Activated naive CD8-positive, alpha-beta T cell treated with anti-CD3 and anti-CD28 coated beads, Interleukin-2, amount 10 ng/mL, durations not matched to agents 7 days and 5 days (primary cell): ENCODE data around the gene GALR3. TPM values are rescaled to one million over a fixed set of nuclear protein-coding genes. Genes with fewer than 3 reads are reported as not detected.
A peak's percentile ranks its signal among the peaks of the same experiment; 100 is the strongest.

ENCODE experiments used
- ATAC-seq: fragments of 150-1000 bp; cut with Tn5 transposase; one replicate; pipeline ENCODE4 v1.10.0; 2021; ENCODE audit warnings: low read depth, moderate library complexity
- POLR2A ChIA-PET: fragments of 350-600 bp; sonication (Branson Sonifier 250); formaldehyde crosslinking; loops from one replicate; lab custom pipeline; 2021; ENCODE audit warnings: antibody characterized with exemption; lab: Charles Lee
- DNase-seq: peaks from one replicate; pipeline ENCODE4 v3.0.0; 2021
- H3K27ac Mint-ChIP-seq: one replicate; pipeline ENCODE4 v1.8.0; 2022; ENCODE audit warnings: mild to moderate bottlenecking, mixed read lengths
- H3K27me3 Mint-ChIP-seq: one replicate; pipeline ENCODE4 v1.8.0; 2022; ENCODE audit warnings: mild to moderate bottlenecking, moderate library complexity, mixed read lengths
- H3K36me3 Mint-ChIP-seq: one replicate; pipeline ENCODE4 v1.8.0; 2021; ENCODE audit warnings: mild to moderate bottlenecking, mixed read lengths
- H3K4me1 Mint-ChIP-seq: one replicate; pipeline ENCODE4 v1.8.0; 2021; ENCODE audit warnings: mixed read lengths
- H3K4me3 Mint-ChIP-seq: one replicate; pipeline ENCODE4 v1.8.0; 2022; ENCODE audit warnings: mild to moderate bottlenecking, moderate library complexity, mixed read lengths
- H3K9me3 Mint-ChIP-seq: one replicate; pipeline ENCODE4 v1.8.0; 2021; ENCODE audit warnings: mixed read lengths
- total RNA-seq, 2 experiments: library from RNA; stranded (reverse); gene quantifications; one replicate each; pipeline ENCODE4 v1.2.3, GENCODE V29; 2021

GALR3 gene
- total RNA-seq, 2 experiments from 2014 or later: not detected

DNA sequence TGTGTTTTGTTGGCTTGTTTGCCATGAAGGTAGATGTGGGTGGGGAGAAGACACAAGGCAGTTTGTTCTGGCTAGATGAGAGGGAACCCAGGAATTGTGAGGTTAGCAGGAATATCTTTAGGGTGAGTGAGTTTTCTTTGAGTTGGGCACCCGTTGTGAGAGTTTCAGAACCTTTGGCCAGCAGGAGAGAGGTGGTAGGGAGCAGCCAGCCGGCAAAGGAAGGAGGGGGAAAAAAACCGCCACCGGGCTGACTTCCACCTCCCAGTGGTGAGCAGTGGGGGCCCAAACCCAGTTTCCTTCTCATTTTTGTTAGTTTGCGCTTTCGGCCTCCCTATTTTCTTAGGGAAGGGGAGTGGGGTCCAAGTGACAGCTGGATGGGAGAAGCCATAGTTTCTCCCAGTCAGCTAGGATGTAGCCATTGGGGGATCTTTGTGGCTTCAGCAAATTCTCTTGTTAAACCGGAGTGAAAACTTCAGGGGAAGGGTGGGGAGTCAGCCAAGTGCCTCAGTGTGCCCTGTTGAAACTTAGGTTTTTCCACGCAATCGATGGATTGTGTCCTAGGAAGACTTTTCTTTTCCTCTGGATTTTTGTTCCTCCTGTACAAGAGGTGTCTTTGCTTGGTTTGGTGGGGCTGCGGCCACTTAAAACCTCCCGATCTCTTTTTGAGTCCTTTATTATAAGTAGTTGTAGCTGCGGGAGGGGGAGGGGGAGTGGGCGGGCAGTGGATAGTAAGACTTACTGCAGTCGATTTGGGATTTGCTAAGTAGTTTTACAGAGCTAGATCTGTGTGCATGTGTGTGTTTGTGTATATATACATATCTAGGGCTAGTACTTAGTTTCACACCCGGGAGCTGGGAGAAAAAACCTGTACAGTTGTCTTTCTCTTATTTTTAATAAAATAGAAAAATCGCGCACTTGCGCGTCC lies 16.5 kb upstream of the GALR3 start:
- no peaks in the 10 kb centered on the region for H3K9me3 Mint-ChIP-seq
- H3K27ac Mint-ChIP-seq: no peak overlapping the region
- ATAC-seq (no peak), DNase-seq (no peak)
- peaks cover 54% of the 10 kb centered on the region for H3K27me3 Mint-ChIP-seq
- peaks cover 28% of the 10 kb centered on the region for H3K4me1 Mint-ChIP-seq
- POLR2A ChIA-PET: interaction anchor here (0.7 to 2.5 kb wide), 9 partner anchors 18 to 638 kb away, joined by 3 to 9 read pairs (median 4); partner anchors contain the start of genes ANKRD54, GGA1, MICALL1 and PDXP
- peak overlapping the region; percentile 75 for H3K4me3 Mint-ChIP-seq
- H3K36me3 Mint-ChIP-seq: no peaks in the 10 kb centered on the region

DNA sequence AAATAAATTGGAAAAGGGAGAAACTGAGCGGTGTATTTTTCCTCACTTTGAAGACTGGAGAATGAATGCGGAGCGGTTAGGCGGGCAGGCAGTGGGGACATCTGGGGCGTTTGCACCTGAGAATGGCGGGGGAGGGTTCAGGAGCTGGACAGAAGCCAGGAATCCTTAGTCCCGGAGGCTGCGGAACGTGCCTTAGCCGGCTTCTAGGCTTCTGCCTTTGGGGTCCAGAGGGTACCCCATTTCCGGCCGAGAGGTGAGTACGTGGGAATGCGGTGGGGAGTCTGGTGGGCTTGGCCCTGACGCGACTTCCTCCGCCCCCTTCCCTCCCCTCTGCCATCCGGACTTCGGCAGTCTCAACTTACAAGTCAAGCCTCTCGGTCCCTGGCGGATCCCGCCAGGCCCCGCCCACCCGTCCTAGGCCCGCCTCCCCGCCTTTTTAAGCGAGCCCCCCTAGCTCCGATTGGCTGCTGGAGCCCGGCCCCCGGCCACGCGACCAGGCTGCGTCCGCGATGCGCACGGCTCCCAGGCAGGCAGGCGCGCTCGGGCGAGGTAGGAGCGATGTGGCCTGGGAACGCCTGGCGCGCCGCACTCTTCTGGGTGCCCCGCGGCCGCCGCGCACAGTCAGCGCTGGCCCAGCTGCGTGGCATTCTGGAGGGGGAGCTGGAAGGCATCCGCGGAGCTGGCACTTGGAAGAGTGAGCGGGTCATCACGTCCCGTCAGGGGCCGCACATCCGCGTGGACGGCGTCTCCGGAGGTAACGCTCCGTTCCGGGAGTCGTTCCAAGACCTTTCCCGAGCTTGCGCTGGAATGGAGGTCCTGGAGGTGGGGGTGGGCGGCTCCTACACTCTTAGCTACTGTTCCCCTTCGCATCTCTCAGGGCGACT lies 15.5 kb upstream of the GALR3 start, which contains the start of gene GCAT:
GCAT (plus strand) TSS at position 525 of the 884 bp plus-strand sequence; CDS start at position 559, 34 bp downstream.
- Mint-ChIP-seq H3K27ac (no peak within 1 kb of the TSS), H3K4me3 (peak within 1 kb of the TSS; percentile 75), H3K9me3 (no peaks in the 10 kb centered on the region), H3K36me3 (no peaks in the 10 kb centered on the region), H3K27me3 (peaks cover 55% of the 10 kb centered on the region), H3K4me1 (peaks cover 25% of the 10 kb centered on the region)
- POLR2A ChIA-PET: interaction anchor here (0.7 to 2.5 kb wide), 11 partner anchors 10 to 639 kb away, joined by 3 to 9 read pairs (median 4); partner anchors contain the start of genes ANKRD54, GGA1, PDXP and RAC2
- DNase-seq (peak; percentile 92), ATAC-seq (peak; percentile 96)

DNA sequence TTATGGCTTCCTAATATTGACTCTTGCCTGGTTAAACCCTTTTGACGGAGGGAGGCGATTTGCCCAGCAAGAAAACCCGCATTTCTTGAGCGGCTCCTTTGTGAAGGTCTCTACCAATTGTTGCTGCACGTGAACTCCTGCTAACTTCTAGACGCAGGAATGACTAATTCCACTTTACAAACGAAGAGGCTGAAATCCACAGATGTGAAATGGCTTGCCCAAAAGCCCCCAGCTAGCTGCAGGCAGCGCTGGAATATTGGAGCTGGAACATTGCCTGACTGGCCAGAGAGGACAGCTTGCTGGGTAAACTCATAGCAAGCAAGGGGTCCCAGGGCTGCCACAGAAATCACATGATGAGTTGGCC lies 14.9 kb upstream of the GALR3 start:
- Mint-ChIP-seq H3K4me3 (peak overlapping the region; percentile 75), H3K36me3 (no peaks in the 10 kb centered on the region), H3K9me3 (no peaks in the 10 kb centered on the region), H3K27ac (no peak overlapping the region), H3K4me1 (peaks cover 19% of the 10 kb centered on the region), H3K27me3 (peaks cover 49% of the 10 kb centered on the region)
- DNase-seq (no peak), ATAC-seq (no peak)
- POLR2A ChIA-PET: interaction anchor here (1.0 to 2.5 kb wide), 6 partner anchors 9 to 199 kb away, joined by 3 to 9 read pairs (median 4); partner anchors contain the start of genes ANKRD54 and GGA1

DNA sequence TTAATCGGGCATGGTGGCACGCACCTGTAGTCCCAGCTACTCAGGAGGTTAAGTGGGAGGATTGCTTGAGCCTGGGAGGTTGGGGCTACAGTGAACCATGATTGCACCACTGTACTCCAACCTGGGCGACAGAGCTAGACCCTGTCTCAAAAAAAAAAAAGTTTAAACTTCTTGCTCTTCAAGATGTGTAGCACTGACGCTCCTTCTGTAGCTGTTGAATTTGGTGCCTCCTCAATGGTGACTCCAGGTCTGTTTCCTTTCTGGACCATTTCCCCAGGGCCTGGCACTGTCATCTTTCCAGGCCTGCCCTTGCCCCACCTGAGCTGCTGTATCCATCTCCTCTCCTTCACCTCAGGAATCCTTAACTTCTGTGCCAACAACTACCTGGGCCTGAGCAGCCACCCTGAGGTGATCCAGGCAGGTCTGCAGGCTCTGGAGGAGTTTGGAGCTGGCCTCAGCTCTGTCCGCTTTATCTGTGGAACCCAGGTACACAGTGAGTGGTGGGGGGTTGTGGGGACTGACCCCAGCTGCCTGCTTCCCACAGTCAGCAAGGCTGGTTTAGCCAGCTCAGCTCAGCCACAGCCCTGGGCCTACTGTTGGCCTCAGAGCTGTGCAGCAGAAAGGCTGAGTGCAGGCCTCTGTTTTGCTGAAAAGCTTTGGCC lies 13.4 kb upstream of the GALR3 start:
- Mint-ChIP-seq H3K27me3 (peaks cover 38% of the 10 kb centered on the region), H3K9me3 (no peaks in the 10 kb centered on the region), H3K4me1 (peaks cover 17% of the 10 kb centered on the region), H3K36me3 (no peaks in the 10 kb centered on the region), H3K4me3 (peak overlapping the region; percentile 35), H3K27ac (no peak overlapping the region)
- POLR2A ChIA-PET: interaction anchor here (0.7 to 2.5 kb wide), 5 partner anchors 28 to 151 kb away, joined by 3 to 9 read pairs (median 4); partner anchors contain the start of genes ANKRD54 and PDXP
- ATAC-seq: no peak
- DNase-seq: no peak

DNA sequence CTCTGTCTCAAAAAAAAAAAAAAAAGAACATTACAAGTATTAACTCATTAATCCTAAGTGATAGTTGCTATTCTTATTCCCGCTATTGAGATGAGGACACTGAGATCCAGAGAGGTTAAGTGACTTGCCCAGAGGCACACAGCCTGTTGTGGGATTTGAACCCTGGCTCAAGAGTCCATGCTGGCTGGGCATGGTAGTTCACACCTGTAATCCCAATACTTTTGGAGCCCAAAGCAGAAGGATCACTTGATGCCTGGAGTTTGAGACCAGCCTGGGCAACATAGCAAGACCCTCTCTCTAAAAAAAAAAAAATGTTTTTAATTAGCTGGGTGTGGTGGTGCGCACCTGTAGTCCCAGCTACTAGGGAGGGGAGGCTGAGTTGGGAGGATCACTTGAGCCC lies 11.3 kb upstream of the GALR3 start:
- no peak for DNase-seq
- Mint-ChIP-seq H3K4me3 (no peak overlapping the region), H3K4me1 (peaks cover 9% of the 10 kb centered on the region), H3K9me3 (no peaks in the 10 kb centered on the region), H3K27ac (no peak overlapping the region), H3K27me3 (peaks cover 23% of the 10 kb centered on the region), H3K36me3 (no peaks in the 10 kb centered on the region)
- ATAC-seq: no peak
- POLR2A ChIA-PET: no interaction called here

DNA sequence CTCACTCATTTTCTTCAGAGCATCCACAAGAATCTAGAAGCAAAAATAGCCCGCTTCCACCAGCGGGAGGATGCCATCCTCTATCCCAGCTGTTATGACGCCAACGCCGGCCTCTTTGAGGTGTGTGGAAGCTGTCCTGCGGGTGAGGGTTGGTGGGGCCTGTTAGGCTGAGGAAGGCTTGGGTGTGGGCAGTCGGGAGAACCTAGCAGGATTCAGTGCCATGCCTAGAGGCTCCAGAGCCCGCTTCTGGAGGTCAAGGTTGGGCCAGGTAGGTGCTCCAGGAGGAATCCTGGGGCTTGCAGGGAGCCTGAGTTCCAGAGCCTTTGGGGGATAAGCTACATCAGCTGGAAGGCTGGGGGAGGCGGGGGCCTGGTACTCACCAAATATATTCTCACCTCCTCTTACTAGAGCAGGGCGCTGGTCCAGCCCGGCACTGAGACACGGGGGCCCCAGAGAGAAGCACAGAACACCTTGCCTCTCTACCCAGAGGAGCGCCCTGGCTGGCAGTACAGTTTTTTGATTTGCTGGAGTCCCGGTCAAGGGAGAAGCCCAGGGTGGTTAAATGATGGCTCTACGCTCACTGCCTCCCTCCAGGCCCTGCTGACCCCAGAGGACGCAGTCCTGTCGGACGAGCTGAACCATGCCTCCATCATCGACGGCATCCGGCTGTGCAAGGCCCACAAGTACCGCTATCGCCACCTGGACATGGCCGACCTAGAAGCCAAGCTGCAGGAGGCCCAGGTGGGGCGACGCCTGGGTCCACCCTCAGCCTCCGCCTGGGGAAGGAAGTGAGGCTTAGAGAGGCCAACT lies 10.1 kb upstream of the GALR3 start:
- Mint-ChIP-seq H3K4me3 (no peak overlapping the region), H3K27ac (no peak overlapping the region), H3K4me1 (peaks cover 8% of the 10 kb centered on the region), H3K27me3 (peaks cover 17% of the 10 kb centered on the region), H3K9me3 (no peaks in the 10 kb centered on the region), H3K36me3 (no peaks in the 10 kb centered on the region)
- ATAC-seq (no peak), DNase-seq (no peak)
- POLR2A ChIA-PET: no interaction called here

DNA sequence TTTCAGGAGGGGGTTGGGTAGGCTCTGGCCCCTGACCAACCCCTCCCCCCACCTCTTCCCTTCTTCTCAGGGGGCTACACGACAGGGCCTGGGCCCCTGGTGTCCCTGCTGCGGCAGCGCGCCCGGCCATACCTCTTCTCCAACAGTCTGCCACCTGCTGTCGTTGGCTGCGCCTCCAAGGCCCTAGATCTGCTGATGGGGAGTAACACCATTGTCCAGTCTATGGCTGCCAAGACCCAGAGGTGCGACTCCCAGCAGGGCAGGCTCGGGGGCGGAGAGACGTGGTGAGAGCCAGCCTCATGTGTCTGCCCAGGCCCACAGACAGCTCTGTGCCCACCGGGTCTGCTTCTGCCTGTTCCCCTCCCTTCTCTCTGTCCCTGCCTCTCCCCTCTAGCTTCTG lies 7.6 kb upstream of the GALR3 start:
- Mint-ChIP-seq H3K36me3 (no peaks in the 10 kb centered on the region), H3K9me3 (no peaks in the 10 kb centered on the region), H3K27me3 (peaks cover 22% of the 10 kb centered on the region), H3K4me1 (peaks cover 8% of the 10 kb centered on the region), H3K4me3 (no peak overlapping the region), H3K27ac (no peak overlapping the region)
- DNase-seq (no peak), ATAC-seq (no peak)
- POLR2A ChIA-PET: no interaction called here

DNA sequence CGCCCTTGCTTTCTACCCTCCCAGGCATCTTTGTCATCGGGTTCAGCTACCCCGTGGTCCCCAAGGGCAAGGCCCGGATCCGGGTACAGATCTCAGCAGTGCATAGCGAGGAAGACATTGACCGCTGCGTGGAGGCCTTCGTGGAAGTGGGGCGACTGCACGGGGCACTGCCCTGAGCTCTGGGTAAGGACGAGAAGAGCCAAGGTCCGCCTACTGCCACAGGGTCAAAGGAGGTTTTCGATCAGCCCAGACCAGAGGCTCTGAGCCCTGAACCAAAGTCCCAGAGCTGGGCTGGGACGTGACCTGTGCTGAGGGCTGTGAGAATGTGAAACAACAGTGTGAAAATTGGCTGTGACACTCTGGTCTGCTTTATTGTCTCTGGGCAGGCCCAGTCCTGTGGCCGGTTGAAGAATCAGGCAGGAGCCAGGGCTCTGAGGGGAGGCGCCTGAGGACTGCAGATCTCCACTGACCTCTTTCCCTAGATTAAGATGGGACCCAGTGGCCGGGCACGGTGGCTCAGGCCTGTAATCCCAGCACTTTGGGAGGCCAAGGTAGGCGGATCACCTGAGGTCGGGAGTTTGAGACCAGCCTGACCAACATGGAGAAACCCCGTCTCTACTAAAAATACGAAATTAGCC lies 6.5 kb upstream of the GALR3 start:
- peaks cover 8% of the 10 kb centered on the region for H3K4me1 Mint-ChIP-seq
- POLR2A ChIA-PET: interaction anchor here (0.7 to 1.3 kb wide), 2 partner anchors 37 to 46 kb away, joined by 3 to 5 read pairs; no protein-coding TSS in a partner anchor
- H3K27ac Mint-ChIP-seq: no peak overlapping the region
- no peak for ATAC-seq
- no peak for DNase-seq
- H3K27me3 Mint-ChIP-seq: peaks cover 29% of the 10 kb centered on the region
- H3K36me3 Mint-ChIP-seq: no peaks in the 10 kb centered on the region
- no peak overlapping the region for H3K4me3 Mint-ChIP-seq
- no peaks in the 10 kb centered on the region for H3K9me3 Mint-ChIP-seq

DNA sequence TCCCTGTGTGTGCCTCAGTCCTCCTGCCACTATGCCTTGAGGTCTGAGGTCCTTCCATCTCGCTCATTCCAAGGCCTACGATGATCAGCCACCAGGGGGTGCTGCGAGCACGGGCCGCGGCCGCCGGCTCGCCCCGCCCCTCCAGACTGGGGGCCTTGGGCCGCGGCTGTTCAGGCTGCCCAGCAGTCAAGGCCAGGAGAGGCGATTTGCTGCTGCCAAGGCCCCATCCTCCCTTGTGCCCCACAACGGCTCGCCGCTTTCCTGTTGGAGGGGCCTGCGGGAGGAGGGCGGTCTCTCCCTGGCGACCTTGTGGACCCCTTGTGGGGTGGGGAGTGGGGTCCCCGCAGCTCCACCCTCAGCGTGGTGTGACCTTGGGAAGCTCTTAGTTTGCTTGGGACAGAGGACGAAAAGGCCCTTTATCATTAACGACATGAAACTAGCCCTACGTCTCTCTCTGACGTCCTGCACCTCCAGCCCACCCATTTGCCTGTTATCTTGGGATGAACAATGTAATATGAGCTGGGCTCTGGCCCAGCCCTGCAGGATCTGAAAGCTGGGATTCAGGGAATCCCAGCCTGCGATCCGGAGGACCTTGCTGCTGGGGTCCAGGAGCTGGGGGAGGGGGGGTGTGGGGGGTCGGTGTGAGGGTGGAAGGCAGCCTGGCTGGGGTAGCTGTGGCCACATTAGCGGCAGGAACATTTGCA lies 5.3 kb upstream of the GALR3 start:
- Mint-ChIP-seq H3K27me3 (peaks cover 29% of the 10 kb centered on the region), H3K27ac (no peak overlapping the region), H3K4me1 (peaks cover 13% of the 10 kb centered on the region)

DNA sequence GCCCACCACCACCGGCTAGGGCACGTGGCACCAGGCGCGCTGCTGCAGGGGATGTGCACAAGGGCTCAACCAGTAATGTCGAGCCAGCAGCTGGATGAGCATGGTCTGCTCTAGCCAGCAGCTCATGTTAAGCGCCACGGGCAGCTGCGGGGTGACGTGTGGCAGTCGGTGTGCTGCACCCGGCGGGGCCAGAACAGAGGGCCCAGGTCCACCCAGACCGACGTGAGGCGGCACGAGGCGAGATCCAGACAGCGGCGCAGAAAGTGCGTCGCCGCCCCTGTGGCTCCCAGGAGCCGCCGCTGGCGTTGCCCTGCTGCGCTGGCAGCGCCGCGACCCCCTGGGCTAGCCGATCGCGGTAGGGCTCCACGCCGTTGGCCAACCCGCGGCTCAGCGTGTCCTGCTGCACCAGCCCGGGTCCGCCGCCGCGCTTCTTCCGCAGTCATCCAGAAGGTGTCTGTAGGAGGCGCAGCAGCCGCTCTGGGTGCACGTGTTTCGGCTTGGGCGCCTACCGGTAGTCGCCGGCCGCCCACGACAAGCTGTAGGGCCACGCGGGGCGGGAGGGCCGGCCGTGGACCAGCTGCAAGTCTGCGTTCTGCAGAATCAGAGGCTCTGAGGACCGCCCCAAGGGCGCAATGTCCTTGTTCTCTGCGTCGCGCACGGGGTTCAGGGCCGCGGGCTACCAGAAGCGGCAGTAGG lies 4.6 kb upstream of the GALR3 start:
- POLR2A ChIA-PET: interaction anchor here (0.7 to 1.6 kb wide), 6 partner anchors 10 to 77 kb away, joined by 3 to 7 read pairs (median 3); partner anchors contain the start of genes ANKRD54 and GCAT
- H3K4me3 Mint-ChIP-seq: peak overlapping the region; percentile 32
- no peak overlapping the region for H3K27ac Mint-ChIP-seq
- peaks cover 13% of the 10 kb centered on the region for H3K4me1 Mint-ChIP-seq
- no peaks in the 10 kb centered on the region for H3K9me3 Mint-ChIP-seq
- ATAC-seq: peak; percentile 74
- DNase-seq: peak; percentile 79
- H3K36me3 Mint-ChIP-seq: no peaks in the 10 kb centered on the region
- H3K27me3 Mint-ChIP-seq: peaks cover 32% of the 10 kb centered on the region

More for the DNA sequence above, 5.3 kb upstream of the GALR3 start:
- POLR2A ChIA-PET: interaction anchor here (0.7 to 1.3 kb wide), 4 partner anchors 10 to 46 kb away, joined by 3 read pairs; partner anchors contain the start of genes ANKRD54 and GCAT
- H3K36me3 Mint-ChIP-seq: no peaks in the 10 kb centered on the region
- H3K9me3 Mint-ChIP-seq: no peaks in the 10 kb centered on the region
- peak overlapping the region; percentile 25 for H3K4me3 Mint-ChIP-seq
- peak; percentile 78 for ATAC-seq
- peak; percentile 90 for DNase-seq
